Subcutaneous abdominal adipose tissue (tissue), 5 donors: ENCODE data around the gene TADA3.

ENCODE experiments used
- H3K27ac ChIP-seq: one replicate; pipeline ENCODE4 v1.7.0; 2013; ENCODE audit warnings: low read depth, mild to moderate bottlenecking, inconsistent platforms, low read length, moderate library complexity
- H3K27me3 ChIP-seq, 5 donors: one replicate each; pipeline ENCODE4 v1.7.0; 2013; ENCODE audit warnings: low read length in 5 of 5, inconsistent platforms in 1 of 5; ENCODE audit not compliant: control insufficient read depth in 5 of 5, insufficient read depth in 4 of 5
- H3K36me3 ChIP-seq, 5 donors: one replicate each; pipeline ENCODE4 v1.7.0; 2013; ENCODE audit warnings: low read length in 5 of 5; ENCODE audit not compliant: control insufficient read depth in 5 of 5, insufficient read depth in 5 of 5
- H3K4me1 ChIP-seq, 5 donors: one replicate each; pipeline ENCODE4 v1.7.0; 2013; ENCODE audit warnings: low read length in 5 of 5, mild to moderate bottlenecking in 3 of 5, moderate library complexity in 1 of 5; ENCODE audit not compliant: control insufficient read depth in 5 of 5, insufficient read depth in 5 of 5
- H3K4me3 ChIP-seq, 5 donors: one replicate each; pipeline ENCODE4 v1.7.0; 2013; ENCODE audit warnings: low read length in 5 of 5, low read depth in 1 of 5
- H3K9ac ChIP-seq, 5 donors: one replicate each; pipeline ENCODE4 v1.7.0; 2013; ENCODE audit warnings: low read length in 5 of 5, mild to moderate bottlenecking in 4 of 5, moderate library complexity in 3 of 5
- H3K9me3 ChIP-seq, 5 donors: one replicate each; pipeline ENCODE4 v1.7.0; 2013; ENCODE audit warnings: low read length in 5 of 5; ENCODE audit not compliant: control insufficient read depth in 5 of 5
- donor health status: healthy.
- donor health status: healthy.
- donor health status: healthy.
- donor health status: healthy.
- donor health status: healthy.

TADA3 gene

DNA sequence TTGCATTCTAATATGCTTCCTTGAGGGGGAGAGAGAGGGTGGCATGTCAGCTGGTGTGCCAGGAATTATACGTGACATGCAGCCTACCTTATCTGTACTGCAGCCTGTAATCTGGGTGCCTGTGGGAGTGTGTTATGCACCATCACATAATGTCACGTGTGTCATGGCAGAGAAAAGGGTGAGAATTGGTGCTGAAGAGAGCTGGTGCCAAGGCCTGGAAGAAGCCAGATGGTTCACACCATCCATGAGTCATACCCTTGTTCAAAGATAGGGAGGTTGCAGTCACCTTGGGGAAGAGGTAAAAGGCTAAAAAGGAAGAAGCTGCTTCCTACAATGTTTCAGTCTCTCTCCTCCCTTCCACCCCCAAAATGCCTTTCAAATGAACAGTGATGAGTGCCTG, 55.4 kb downstream of the TADA3 start:
- Histone ChIP-seq H3K4me1 (peaks cover 6 to 25% (median 20%) of the 10 kb centered on the region in 5 donors), H3K36me3 (peaks cover 13 to 76% (median 70%) of the 10 kb centered on the region in 5 donors), H3K27ac (no peak overlapping the region), H3K4me3 (no peak overlapping the region), H3K27me3 (no peaks in the 10 kb centered on the region), H3K9ac (no peak overlapping the region), H3K9me3 (no peaks in the 10 kb centered on the region)

DNA sequence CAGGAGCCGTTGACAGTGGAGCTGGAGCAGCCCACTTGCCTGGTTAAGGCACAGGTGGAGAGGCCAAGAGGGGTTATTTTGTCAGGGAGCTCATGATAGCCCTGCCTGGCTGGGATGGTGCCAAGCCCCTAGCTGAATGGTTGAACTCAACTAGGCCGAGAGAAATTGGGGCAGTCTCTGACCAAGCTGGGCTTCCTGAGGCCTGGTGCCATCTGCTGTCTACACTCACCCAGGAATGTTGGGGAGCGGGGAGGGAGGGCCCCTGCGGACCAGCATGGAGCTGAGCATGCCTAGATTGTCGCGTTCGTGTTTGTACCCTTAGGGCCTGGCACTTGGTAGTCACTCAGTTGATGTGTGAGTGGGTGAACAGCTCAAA, 59.5 kb downstream of the TADA3 start:
- Histone ChIP-seq H3K36me3 (peaks cover 4 to 35% (median 29%) of the 10 kb centered on the region in 5 donors), H3K27ac (no peak overlapping the region), H3K4me3 (peak overlapping the region; percentile 81 to 93 (median 86)), H3K27me3 (no peaks in the 10 kb centered on the region), H3K9me3 (no peaks in the 10 kb centered on the region), H3K4me1 (peaks cover 6 to 32% (median 26%) of the 10 kb centered on the region in 5 donors), H3K9ac (peak overlapping the region; percentile 59 to 97 (median 95))

DNA sequence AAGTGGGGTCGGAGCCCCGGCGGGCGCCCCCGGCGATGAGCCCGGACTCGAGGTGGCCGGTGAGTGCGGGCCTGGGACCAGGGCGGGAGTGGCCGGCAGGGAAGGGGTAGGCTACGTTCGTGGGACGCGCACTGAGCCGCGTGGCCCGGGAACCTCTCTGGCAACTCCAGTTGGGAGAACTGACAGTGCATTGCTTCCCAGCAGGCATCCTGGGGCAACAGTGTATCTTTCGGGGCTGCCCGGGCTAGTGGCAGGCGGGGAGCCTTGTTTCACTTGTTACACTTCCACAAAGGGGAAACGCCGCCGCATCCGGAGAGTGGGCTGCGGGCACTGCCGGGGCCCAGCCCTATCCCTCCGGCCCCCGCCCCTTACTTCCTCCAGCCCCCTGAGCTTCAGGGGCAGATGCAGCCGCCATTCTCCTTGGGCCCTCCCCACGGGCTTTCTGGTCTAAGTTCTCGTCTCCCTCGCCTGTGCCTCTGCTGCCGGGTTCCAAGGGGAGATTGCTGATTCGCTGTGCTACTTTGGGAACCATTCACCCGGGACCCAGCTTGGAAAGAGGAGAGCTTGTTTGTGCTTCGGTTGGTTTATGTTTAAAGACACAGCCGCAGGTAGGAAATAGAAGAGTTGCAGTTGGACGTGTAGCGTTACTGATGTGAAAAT, 60.1 kb downstream of the TADA3 start:
- no peaks in the 10 kb centered on the region for H3K9me3 ChIP-seq
- H3K36me3 ChIP-seq: peaks cover 3 to 30% (median 25%) of the 10 kb centered on the region in 5 donors
- no peaks in the 10 kb centered on the region for H3K27me3 ChIP-seq
- peaks cover 6 to 35% (median 26%) of the 10 kb centered on the region in 5 donors for H3K4me1 ChIP-seq
- peak overlapping the region; percentile 81 to 93 (median 86) for H3K4me3 ChIP-seq
- peak overlapping the region; percentile 91 for H3K27ac ChIP-seq
- H3K9ac ChIP-seq: peak overlapping the region; percentile 59 to 97 (median 95)

DNA sequence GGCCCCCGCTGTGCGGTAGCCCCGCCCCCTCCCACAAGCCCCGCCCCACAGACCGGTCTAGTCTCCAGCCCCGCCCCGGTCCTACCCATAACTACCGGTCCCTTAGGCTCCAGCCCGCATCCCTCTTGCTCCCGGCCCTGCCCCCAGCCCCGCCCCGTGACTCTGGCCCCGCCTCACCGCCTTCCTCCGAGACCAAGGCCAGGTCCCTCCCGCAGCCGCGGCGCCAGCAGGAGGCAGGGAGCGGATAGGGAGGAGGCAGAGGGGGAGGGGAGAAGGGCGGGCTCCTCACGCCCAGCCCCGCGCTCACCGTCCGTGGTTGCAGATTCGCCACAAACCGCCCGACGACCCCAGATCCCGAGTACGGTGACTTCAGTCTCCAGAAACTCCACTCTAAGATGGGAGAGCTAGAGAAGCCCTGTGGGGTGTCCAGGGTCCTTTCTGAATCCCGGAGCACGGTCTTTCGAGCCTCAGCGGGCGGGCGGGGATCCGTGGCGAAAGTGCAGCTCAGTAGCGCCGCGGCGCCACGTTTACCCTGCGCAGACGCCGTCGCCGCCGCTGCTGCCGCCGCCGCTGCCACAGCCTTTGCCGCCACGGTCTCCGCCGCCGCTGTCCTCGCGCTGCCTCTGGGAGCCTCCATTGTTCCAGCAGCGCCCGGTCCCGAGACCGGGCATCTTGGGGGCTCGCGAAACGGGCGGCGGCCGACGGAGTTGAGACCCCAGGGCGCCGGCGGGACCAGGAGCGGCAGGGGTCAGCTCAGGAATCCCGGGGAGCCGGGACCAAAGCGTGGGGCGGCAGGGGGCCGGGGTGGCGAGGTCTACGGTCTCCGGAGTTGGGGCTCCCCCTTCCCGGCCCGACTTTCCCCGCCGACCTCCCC, 60.8 kb downstream of the TADA3 start, which contains the start of gene BRPF1:
TSS of gene BRPF1 (plus strand) at position 530 of the 874 bp plus-strand sequence. CDS start 2,406 bp downstream, outside the sequence.
- H3K4me1 ChIP-seq: peaks cover 6 to 35% (median 26%) of the 10 kb centered on the region in 5 donors
- peak within 1 kb of the TSS; percentile 81 to 93 (median 86) for H3K4me3 ChIP-seq
- peak within 1 kb of the TSS; percentile 59 to 97 (median 95) for H3K9ac ChIP-seq
- no peaks in the 10 kb centered on the region for H3K27me3 ChIP-seq
- H3K36me3 ChIP-seq: peaks cover 0 to 23% (median 18%) of the 10 kb centered on the region in 5 donors
- H3K9me3 ChIP-seq: no peaks in the 10 kb centered on the region
- peak within 1 kb of the TSS; percentile 91 for H3K27ac ChIP-seq

DNA sequence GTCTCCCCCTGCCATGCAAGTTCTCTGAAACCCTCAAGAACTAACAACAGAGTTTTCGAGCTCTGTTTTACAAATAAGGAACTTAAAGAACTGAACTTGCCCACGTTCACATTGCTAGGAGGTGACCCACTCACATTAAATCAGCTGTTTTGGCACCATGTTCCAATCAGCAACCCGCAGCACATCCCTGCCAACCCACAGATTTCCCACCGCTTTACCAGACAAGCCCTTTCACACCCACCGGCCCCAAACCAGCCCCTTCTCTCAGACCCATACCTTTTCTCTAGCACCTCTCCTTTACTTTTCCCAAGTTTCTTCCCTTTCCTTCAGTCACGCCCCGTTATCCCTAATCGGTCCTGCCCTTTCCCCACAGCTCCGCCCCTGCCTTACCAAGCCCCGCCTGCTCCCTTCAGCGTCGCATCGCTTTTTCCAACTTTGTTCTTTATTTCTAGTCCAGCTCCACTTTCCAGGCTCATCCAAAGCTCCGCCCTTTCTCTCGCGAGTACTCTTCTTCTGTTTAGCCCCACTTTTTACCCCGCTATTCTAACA, 61.5 kb downstream of the TADA3 start:
- Histone ChIP-seq H3K27ac (peak overlapping the region; percentile 91), H3K4me3 (peak overlapping the region; percentile 45 to 93 (median 77)), H3K36me3 (peaks cover 0 to 17% (median 14%) of the 10 kb centered on the region in 5 donors), H3K27me3 (no peaks in the 10 kb centered on the region), H3K9me3 (no peaks in the 10 kb centered on the region), H3K9ac (peak overlapping the region in 3 of 5 donors; percentile 26 to 48 (median 26)), H3K4me1 (peaks cover 6 to 35% (median 26%) of the 10 kb centered on the region in 5 donors)
